ENCODE measurements around the gene TLE5.

DNA sequence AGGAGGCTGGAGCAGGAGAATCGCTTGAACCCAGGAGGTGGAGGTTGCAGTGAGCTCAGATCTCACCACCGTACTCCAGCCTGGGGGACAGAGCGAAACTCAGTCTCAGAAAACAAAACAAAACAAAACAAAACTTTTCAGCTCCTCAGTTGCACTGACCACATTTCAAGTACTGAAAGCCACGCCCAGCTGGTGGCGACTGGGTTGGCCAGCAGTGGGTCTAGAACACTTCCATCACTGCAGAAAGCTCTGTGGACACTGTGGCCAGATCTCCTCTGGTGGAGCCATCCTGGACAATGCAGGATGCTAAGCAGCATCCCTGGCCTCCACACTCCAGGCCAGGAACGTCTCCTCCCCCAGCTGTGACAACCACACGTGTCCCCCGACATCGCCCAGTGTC lies 54.3 kb downstream of the TLE5 start:
- no peak for TF ChIP-seq CTCF (IDR thresholded peaks at IDR 0.05)
- no peak for TF ChIP-seq EP300 (IDR thresholded peaks at IDR 0.05)
- TF ChIP-seq POLR2A (IDR thresholded peaks at IDR 0.05): no peak
- no peak for TF ChIP-seq POLR2AphosphoS5 (IDR thresholded peaks at IDR 0.05)

All from upper lobe of left lung (tissue), 4 donors.